HG03521 (cell line): Measurements from ENCODE around the gene C2CD2.

Experiments used
- ATAC-seq: cut with Tn5 transposase; IDR thresholded peaks from one replicate; pipeline ENCODE4 v1.9.1; 2021; ENCODE audit warnings: mild to moderate bottlenecking, moderate library complexity; ENCODE audit not compliant: unreplicated experiment

The C2CD2 gene

DNA sequence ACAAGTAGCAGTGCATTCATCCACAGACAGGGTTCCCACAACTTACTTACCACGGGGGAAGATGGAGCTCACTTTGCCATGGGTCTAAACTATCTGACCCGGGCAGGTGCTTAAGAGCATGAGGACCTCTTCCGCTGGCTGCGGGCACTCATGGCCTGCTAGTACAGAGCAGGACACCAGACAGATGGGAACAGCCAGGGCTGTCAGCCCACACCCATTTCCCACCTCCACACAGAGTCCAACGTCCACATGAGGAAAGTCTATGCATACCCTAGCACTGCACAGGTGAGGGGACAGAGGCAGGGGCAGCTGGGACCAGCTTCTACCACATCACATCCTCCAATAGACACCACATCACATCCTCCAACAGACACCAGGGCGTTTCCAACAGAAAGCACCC, 38.9 kb downstream of the C2CD2 start:
- ATAC-seq = no peak

DNA sequence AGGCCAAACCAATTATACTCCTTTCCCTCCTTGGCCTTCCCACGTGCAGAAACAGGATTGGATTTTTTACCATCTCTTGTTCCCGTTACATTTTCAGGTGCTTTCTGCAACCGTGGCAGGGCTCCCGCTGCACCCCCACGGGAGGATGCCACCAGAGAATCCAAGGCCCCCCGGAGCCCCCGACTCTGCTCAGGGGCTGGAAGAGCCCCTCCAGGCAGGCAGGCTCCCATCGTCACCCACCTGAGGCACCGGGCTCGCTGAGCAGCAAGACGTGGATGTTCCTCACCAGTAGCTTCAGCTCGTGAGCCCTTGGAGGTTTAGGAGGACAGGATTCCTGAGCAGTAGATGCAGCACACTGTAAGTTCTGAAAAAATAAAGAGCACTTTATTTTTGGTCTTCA, 39.5 kb downstream of the C2CD2 start:
- no peak for ATAC-seq

DNA sequence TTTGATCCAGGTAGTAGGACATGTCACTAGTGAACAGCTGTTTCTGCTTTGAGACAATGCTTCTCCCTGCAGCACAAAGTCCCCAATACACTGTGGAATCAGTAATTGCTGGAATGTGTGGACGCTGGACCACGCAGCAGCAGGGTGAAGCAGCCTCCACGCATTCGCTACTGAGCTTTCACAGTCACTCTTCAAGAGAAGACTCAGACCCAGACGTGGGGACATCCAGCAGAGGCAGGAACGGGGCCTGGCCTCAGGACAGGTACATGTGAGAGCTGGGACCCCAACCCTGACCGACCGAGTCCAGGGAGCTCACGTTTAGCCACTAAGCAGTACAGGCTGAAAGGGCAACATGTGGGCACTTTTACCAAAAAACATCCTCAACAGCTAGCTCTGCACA, 40.6 kb downstream of the C2CD2 start:
- no peak for ATAC-seq

DNA sequence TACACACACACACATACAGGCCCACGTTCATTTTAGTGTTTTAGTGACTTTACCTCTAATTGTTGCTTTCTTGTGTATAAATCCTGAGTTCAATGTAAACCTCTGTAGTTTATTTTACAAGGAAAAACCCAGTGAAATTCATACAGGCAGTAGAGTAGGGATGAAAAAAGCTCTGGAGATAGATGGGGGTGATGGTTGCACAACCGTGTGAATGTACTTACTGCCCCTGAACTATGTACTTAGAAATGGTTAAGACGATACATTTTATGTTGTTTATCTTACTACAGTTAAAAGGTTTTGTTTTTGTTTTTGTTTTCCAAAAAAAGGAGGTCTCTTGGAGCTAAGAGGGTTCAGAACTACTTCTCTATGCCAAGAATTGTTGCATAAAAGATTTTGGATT, 45.0 kb downstream of the C2CD2 start:
- ATAC-seq = no peak

DNA sequence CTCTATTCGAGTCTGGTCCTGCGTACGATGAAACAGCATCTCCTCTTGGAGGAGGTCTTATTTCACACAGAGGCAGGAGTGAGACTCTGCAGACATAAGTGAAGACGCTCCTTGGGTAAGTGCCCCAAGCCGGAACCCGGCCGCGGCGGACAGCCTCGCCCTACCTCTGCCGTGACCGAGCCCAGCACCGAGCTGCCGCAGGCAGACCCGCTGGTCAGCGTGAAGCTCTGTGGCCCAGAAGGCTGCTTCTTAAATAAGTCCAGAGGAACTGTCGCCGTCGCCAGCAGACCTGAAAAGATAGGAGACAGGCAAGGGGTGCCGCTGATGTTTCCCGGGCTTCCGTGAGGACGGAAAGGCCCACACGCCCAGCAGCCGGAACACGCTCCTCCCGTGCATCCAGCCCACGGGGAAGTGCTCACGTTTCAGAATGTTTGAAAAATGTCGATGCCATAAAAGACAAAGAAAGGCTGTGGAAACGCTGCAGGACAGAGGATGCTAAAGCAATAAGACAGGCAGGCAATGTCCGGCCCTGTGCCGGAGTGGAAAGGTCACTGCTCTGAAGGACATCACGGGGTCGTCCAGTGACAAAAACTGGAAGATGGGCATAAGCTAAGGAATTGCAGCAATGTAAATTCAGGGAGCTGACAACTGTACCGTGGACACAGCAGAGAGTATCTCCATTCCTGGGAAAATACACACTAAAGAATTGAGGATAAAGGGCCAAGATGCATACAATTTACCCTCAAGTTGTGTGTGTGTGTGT, 46.1 kb downstream of the C2CD2 start:
- ATAC-seq = no peak

DNA sequence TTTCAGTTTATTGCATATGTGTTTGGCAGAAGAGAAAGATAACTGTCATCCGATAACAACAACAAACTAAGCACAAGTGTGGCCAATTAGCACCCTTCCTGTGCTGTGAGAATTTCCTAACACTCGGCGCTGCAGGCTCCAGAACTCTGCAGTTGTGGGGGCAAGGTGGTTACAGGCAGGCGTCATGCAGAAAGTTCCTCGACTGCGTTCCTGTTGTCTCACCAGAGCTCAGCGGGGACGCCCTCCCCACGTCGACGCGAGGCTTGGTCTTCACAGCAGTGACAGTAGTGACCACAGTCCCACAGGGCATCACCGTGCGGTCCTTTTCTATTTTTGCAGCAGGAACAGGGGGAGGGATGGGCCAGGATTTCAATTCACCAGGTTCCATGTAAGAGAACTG, 47.0 kb downstream of the C2CD2 start:
- ATAC-seq = no peak

DNA sequence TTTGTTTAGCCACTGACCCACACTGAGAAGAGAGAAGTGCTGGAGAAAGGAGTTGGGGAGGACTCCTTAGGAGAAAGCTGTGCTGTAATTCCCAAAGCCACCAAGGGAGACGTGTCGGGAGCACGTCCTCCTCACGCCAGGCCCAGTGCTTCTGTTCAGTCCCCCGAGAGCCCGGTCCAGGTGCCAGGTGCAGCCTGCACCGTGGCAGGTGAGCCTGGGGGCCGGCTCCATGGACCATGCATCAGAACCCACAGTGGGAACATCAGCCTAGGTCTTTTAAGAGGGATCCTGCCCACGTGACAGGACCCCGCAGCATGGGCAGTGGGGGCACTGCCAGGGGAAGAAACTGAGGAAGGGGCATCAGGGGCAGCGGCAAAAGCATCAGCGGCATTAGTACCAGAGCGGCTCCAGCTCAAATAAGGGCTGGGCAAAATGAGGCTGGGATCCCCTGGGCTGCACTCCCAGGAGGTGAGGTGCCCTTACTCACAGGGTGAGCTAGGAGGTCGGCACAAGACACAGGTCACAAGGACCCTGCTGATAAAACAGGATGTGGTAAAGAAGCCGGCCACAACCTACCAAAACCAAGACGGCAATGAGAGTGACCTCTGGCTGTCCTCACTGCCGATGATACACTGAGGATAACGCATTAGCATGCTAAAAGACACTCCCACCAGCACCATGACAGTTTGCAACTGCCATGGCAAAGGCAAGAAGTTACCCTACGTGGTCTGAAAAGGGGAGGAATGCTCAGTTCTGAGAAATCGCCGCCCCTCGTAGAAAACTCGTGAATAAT, 50.1 kb downstream of the C2CD2 start:
- ATAC-seq = no peak

DNA sequence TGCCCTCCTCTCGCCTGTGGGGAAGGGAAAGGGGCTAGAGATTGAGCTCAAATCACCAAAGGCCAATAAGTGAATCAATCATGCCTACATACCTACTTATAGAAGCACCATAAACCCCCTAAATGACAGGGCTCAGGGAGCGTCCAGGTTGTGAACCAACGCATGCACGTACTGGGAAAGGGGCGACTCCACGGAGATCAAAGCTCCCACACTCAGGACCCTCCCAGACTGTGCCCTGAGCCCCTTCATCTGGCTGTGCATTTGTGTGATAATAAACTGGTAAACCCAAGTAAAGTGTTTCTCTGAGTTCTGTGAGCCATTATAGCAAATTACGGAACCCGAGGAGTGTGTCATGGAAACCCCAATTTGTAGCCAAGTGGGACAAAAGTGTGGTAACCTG, 50.9 kb downstream of the C2CD2 start:
- no peak for ATAC-seq

DNA sequence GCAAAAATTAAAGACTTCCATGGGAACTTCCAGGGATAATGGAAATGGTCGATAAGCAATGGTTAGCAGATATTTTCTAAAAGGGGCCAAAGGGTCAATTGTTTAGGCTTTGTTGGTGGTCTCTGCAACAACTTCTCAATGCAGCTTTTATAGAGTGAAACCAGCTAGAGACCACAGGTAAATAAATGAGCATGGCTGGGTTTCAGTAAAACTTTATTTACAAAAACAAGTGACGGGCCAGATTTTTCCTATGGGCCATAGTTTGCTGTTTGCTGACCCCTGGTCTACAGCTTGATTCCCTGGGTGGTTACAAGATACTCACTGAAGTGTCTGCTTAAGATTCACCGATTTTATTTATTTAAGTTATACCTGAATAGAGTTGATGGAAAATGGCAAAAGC, 52.0 kb downstream of the C2CD2 start:
- no peak for ATAC-seq

DNA sequence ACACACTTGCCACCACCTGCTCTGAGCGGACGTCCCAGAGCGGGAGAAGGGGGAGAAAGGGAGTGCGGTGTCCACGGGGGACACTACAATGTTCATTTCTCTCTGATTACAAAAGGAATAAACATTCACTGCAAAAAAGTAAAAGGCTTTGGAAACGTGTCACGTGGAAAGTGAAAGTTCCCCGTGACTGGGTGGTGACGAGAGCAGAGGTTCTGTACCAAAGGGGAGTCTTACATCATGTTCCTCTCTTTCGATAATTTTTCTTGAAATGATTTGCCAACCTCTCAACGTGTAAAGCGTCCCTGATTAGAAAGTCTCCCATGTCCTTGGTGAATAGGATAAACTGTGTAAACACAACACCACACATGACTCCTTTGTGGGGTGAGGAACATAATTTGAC, 52.7 kb downstream of the C2CD2 start:
- ATAC-seq = no peak

DNA sequence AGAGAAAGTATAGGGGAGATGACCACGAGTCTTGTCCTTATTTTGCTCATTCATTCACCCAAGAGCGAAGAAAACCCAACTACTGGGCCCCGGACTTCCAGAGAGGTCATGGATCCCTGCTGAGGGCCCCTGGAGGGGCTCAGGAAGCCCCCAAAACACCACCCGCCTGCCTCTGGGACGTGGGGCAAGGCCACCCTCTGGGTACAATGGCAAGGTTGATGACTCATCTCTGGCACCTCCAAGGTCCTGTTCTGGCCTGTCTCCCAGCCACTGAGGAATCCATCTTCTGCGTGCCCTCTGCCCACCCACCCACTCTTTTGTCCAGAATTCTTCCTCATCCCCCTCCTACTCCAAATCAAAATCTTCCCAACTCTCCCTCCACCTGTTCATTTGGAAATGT, 53.4 kb downstream of the C2CD2 start:
- ATAC-seq = no peak

DNA sequence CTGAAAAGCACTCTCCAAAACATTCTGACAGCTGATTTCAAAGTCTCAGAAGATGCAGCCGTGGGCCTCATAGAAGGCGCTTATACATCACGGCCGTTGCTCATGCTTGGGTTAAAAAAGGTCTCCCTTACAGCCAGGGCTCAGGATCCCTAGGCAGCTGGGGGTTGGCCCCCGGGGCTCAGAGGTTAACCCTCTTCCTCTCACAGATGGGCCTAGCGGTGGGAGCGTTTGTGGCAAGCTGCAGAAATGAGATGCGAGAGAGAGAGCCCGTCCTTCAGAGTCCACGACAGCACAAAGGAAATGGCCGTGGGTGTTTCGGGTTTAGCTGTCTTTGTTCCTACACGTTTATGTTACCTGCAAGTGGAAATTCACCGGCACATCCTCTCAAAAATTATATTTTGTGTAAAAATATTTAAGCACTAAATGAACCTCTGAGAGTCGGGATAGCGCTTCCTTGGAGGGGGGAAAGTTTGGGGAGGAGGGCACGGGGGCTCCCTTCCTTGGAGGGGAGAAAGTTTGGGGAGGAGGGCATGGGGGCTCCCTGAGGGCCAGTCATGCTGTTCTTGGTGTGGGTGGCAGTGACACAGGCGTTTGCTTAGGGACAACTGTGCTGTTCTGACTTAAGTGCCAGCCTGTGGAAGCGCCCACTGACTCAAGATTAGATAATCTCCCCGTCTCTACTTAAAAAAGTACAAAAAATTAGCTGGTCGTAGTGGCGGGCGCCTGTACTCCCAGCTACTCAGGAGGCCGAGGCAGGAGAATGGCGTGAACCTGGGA, 54.2 kb downstream of the C2CD2 start:
- no peak for ATAC-seq

DNA sequence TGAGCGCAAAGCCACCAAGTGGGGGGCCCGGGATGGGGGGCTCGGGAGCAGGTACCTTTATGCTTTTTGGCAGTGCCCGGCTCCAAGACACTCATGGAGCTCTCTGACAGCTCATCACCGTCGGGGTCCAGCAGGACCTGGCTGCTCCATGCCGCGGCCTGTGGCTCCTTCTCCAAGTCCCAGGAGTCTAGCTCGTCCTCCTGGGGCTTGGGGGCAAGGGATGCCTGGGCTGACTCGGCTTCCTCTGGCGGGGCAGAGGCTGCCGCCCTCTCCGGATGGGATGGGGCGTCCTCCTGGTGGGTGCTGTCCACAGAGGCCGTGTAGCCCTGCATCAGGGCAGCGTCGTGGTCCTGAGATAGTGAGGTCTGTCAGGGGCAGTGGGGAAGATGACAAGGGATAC, 54.8 kb downstream of the C2CD2 start:
- no peak for ATAC-seq

DNA sequence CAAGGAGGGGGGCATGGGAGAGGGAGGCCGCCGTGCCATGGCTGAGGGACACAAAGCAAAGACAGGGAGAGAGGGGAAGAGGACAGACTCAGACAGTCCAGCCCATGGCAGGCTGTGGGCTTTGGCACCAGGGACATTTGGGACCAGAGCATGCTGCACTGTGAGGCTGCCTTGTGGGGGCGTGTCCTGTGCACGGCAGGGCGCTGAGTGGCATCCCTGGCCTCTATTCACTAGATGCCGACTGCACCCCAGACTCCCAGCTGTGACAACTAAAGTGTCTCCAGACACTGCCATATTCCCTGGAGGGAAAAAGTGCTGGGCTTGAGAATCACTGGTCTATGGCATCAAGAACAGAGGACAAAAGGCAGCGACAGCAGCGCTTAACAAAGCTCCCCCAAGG, 56.1 kb downstream of the C2CD2 start:
- no peak for ATAC-seq

DNA sequence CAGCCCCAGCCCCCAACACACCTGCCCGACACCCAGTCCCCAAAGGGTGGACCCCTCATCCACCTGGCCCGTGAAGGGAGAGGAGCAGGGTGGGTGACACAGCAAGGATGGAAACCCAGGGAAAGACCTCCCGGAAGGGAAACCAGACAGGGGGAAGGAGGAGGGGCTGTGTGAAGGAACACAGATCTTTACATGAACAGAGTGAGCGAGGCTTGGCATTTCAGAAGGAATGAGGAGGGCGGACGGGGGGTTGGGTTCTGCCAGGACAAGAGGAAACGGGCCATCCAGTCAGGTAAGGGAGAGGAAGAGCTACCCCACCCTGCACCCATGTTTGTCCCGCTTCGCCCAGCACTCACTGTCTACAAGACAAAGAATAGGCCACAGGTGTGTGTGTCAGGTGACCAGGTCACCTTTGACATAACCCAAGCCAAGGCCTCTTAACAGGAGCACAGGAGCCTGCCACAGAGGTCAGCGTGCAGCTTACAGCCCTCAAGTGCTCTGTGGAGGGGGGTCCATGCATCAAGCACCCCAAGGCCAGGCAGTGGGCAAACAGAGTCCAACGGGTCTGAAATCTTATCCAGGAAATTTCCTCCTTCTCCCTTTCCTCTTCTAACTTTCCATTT, 56.7 kb downstream of the C2CD2 start:
- no peak for ATAC-seq

DNA sequence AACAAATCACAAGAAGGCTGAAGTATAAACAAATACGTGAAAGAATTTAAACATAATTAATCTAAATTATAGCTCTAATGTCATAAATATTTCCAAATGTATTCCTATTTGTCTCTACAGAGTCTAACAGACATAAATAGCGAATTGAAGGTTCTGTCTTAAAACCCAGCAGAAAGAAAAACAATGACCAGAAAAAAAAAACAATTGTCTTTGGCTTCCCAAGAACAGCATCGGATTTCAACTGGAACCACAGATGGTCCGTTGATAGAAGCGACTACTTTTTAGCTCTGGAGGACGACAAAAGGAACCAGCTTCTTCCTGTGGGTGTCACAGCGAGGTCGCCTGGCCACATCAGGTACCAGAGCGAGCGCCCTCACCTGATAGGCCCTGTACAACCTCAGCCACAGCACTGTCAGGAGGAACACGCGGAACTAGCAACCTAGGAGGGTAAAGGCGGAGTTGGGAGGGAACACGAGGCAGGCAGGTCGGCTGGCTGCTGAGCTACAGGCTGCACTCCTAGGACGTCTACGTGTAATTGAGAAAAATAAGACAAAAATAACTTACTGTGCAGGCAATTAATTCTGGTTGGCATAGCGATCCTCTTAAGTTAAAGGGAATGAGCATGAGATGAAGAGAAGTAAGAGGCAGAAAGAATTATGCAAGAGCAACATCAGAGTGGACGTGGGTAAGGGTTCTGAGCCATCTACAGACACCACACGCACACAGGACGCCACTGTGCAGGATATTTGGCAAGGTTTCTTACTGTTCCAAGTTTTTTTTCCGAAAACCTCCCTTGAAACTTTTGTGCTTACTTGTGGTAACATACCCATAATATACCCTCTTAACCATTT, 58.0 kb downstream of the C2CD2 start:
- ATAC-seq = no peak

DNA sequence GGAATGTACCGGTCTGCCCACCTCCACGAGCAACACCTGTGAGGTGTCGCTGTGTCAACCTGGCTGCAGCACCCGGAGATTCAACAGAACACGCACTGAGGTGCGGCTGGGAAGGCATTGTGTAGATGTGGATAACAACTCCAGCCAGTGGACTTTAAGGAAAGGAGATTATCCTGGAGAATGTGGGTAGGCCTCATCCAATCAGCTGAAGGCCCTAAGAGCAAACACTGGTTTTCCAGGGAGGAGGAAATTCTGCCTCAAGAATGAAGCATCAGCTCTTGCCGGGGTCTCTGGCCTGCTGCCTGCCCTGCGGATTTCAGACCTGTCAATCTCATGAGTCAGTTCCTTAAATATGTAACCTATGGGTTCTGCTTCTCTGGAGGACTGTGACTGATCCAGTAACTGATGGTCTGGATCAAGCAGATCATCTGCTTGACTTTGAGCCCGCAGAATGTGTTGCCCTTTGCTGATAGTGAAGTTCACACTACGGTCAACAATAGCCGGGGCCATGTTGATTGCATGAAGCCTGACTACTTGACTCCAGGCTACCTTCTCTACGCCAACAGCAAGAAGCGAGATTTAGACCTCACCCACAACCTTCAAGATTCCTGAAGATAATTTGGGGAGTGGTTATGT, 58.8 kb downstream of the C2CD2 start:
- no peak for ATAC-seq

DNA sequence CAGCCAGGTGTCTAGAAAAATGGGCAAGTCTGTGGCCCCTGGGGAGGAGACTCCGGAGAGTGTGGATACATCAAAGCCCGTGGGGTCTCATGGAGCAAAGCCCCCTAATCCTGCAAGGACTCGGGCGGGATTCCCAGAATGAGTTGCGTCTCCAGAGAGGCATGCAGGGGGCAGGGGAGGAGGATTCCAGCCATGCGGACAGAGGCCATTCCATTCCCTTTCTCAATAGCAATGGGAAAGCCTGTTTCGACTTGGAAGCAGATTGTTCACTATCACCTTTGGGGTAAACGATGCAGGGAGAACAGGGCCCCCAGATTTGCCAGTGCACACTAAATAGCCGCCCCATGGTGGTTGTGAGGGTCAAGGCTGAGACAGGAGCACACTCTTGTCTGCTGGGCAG, 59.3 kb downstream of the C2CD2 start:
- no peak for ATAC-seq

DNA sequence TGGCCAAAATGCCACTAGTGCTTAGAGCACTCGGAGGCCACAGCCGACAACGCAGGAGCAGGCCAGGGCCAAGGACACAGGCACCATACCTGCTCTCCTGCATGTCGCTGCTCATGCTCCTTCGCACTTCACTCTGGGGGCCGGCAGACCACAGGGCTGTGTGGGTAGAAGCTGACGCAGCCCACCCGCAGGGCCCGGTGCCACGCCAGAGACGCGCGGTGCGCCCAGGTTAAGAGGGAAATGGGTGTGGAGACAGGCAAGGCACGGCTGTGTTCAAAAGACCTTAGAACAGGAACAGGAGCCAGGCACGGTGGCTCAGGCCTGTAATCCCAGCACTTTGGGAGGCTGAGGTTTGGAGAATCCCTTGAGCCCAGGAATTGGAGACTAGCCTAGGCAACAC, 61.1 kb downstream of the C2CD2 start:
- no peak for ATAC-seq

DNA sequence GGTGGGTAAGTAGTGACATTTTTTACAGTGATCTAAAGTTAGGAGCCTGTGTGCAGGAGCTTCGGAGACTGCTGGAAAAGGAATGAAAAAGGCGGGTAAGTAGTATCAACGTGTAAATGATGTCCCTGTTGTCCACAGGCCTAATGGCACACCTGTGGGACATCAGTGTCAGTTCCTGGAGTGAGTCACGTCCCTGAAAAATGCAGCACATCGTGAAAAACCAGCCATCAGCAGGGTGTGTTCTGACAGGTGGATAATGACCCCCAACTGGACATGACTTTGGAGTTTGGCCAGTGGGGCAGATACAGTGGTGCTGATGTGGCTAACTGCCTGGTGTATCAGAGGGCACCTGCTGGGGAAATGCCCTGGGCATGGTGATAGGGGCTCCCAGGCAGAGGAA, 62.7 kb downstream of the C2CD2 start:
- ATAC-seq = no peak
